MM.1S (cell line): Measurements from ENCODE around the gene ELAVL3.

Source experiments
- CTCF ChIP-seq: fragments of 300-600 bp; sonication (generic); IDR thresholded peaks from 2 replicates; pipeline ENCODE4 v1.5.1; 2016; ENCODE audit warnings: antibody characterized with exemption, low read length, mixed read lengths
- EZH2phosphoT487 ChIP-seq: fragments of 300-600 bp; sonication (generic); IDR thresholded peaks from 2 replicates; pipeline ENCODE4 v1.6.1; 2018; ENCODE audit warnings: antibody characterized with exemption, low read length

- TF ChIP-seq CTCF (no peak), EZH2phosphoT487 (no peak)
Measured at GRCh38 chr19:11485245-11485837, 4.5 kb upstream of the ELAVL3 start.
